Occipital lobe (tissue), 3 donors: ENCODE measurements around the gene TOMM20L. TPM values are rescaled to one million over a fixed set of nuclear protein-coding genes. Genes with fewer than 3 reads are reported as not detected.

ENCODE experiments used
- DNase-seq: peaks from one replicate; lab custom pipeline; 2025; lab: John Stamatoyannopoulos, UW
- small RNA-seq: library from RNA; depleted of rRNA; stranded (forward); fragments of <200 nt; gene quantifications from one replicate; pipeline ENCODE3, GENCODE V24; 2014
- total RNA-seq: library from RNA; depleted of rRNA; stranded (reverse); fragments of >200 nt; gene quantifications from one replicate; pipeline ENCODE4 v1.2.3, GENCODE V29; 2014

TOMM20L gene
- total RNA-seq, 1 donor from 2014 or later = not detected

GRCh38 chr14:58426670-58427280, 31.0 kb downstream of the TOMM20L start:
- peak; percentile 40 for DNase-seq

GRCh38 chr14:58427281-58428117, 31.8 kb downstream of the TOMM20L start, which contains the start of the genes KIAA0586 and TIMM9:
TSS of gene KIAA0586 (plus strand) at chr14:58427719. CDS start at chr14:58428265, 546 bp downstream.
TSS of gene TIMM9 (minus strand) at chr14:58427531. CDS start at chr14:58411945, 15,586 bp downstream.
- DNase-seq = peak; percentile 85

GRCh38 chr14:58428118-58428683, 32.5 kb downstream of the TOMM20L start:
- DNase-seq = no peak

- no peak for DNase-seq
Measured at GRCh38 chr14:58430156-58430555, 34.4 kb downstream of the TOMM20L start.

- no peak for DNase-seq
Measured at GRCh38 chr14:58439476-58439875, 43.7 kb downstream of the TOMM20L start.

- no peak for DNase-seq
Measured at GRCh38 chr14:58444627-58445026, 48.9 kb downstream of the TOMM20L start.

- no peak for DNase-seq
Measured at GRCh38 chr14:58455593-58456265, 60.0 kb downstream of the TOMM20L start.

Small RNAs within 50 kb of the gene (small RNA-seq; reads per million reads assigned to genes)
- not detected for gene RF00019

Other genes starting within 250 kb of the TOMM20L start
- 99.4 TPM for gene ARMH4, start 243.7 kb upstream of the TOMM20L start, total RNA-seq
- gene ACTR10, start 195.8 kb upstream of the TOMM20L start, total RNA-seq = 144 TPM
- 42.9 TPM for gene PSMA3, start 151.1 kb upstream of the TOMM20L start, total RNA-seq
- gene ARID4A, start 97.4 kb upstream of the TOMM20L start, total RNA-seq = 64.1 TPM
- 23.6 TPM for gene TIMM9, start 31.6 kb downstream of the TOMM20L start, total RNA-seq
- gene KIAA0586, start 31.8 kb downstream of the TOMM20L start, total RNA-seq = 26.7 TPM
- 435 TPM for gene DACT1, start 242.0 kb downstream of the TOMM20L start, total RNA-seq